Effector memory CD4-positive, alpha-beta T cell (primary cell): Measurements from ENCODE around the gene NFATC2IP.
A peak's percentile ranks its signal among the peaks of the same experiment; 100 is the strongest.
"Not testable (repeated sequence)": the region's sequence is repeated elsewhere in the genome, so short reads cannot be mapped to it uniquely, and the experiment has no call there.

Experiments
- DNase-seq, 3 donors: peaks; one replicate each; pipeline ENCODE4 v3.0.0-alpha.2; 2020
- H3K27ac ChIP-seq: 2 replicates; pipeline ENCODE4 v1.7.0; 2013; ENCODE audit warnings: mild to moderate bottlenecking, low read length, moderate library complexity; ENCODE audit not compliant: insufficient read depth, poor library complexity, severe bottlenecking
- H3K27me3 ChIP-seq: replicated peaks from 2 replicates; pipeline ENCODE4 v1.7.0; 2013; ENCODE audit warnings: mild to moderate bottlenecking, low read length; ENCODE audit not compliant: insufficient read depth, control insufficient read depth, poor library complexity, severe bottlenecking
- H3K36me3 ChIP-seq: 2 replicates; pipeline ENCODE4 v1.7.0; 2013; ENCODE audit warnings: mild to moderate bottlenecking, low read length, moderate library complexity; ENCODE audit not compliant: control insufficient read depth, insufficient read depth
- H3K4me1 ChIP-seq: 2 replicates; pipeline ENCODE4 v1.7.0; 2013; ENCODE audit warnings: low read length, mild to moderate bottlenecking; ENCODE audit not compliant: control insufficient read depth, insufficient read depth, poor library complexity, severe bottlenecking
- H3K4me3 ChIP-seq: 2 replicates; pipeline ENCODE4 v1.7.0; 2013; ENCODE audit warnings: low read length, low read depth, mild to moderate bottlenecking; ENCODE audit not compliant: insufficient read depth, poor library complexity, severe bottlenecking
- H3K9me3 ChIP-seq: 2 replicates; pipeline ENCODE4 v1.7.0; 2013; ENCODE audit warnings: mild to moderate bottlenecking, low read length, moderate library complexity; ENCODE audit not compliant: control insufficient read depth

NFATC2IP gene

GRCh38 chr16:28935924-28936783 lies 14.6 kb upstream of the NFATC2IP start:
- no peak overlapping the region for H3K27ac ChIP-seq
- H3K4me3 ChIP-seq: no peak overlapping the region
- H3K36me3 ChIP-seq: no peaks in the 10 kb centered on the region
- peak; percentile 71 to 77 (median 74) for DNase-seq
- no peaks in the 10 kb centered on the region for H3K9me3 ChIP-seq
- H3K4me1 ChIP-seq: peaks cover 12% of the 10 kb centered on the region
- no peaks in the 10 kb centered on the region for H3K27me3 ChIP-seq

- Histone ChIP-seq H3K27me3 (no peaks in the 10 kb centered on the region), H3K36me3 (no peaks in the 10 kb centered on the region), H3K4me3 (no peak overlapping the region), H3K4me1 (peaks cover 12% of the 10 kb centered on the region), H3K27ac (no peak overlapping the region), H3K9me3 (no peaks in the 10 kb centered on the region)
- no peak for DNase-seq
These were observed 14.0 kb upstream of the NFATC2IP start for GRCh38 chr16:28936784-28937155.

DNA sequence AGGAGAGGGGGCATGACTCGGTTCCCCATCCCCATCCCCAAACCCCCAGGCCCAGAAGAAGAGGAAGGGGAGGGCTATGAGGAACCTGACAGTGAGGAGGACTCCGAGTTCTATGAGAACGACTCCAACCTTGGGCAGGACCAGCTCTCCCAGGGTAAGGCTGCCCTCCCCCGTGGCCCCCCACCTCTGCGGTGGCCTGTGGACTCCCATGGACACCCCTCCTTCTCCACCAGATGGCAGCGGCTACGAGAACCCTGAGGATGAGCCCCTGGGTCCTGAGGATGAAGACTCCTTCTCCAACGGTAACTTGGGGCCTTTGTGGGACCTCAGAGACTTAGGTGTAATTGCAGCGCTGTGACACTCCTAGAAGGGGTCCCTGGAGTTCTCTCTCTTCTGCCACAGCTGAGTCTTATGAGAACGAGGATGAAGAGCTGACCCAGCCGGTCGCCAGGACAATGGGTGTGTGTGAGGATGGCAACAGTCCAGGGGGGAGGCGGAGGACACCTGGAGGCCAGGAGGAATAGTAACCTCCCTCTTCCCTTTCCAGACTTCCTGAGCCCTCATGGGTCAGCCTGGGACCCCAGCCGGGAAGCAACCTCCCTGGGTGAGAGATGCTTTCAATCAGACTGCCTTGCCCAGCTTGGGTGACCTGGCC lies 13.4 kb upstream of the NFATC2IP start:
- H3K27ac ChIP-seq: no peak overlapping the region
- DNase-seq: no peak
- H3K9me3 ChIP-seq: no peaks in the 10 kb centered on the region
- no peaks in the 10 kb centered on the region for H3K36me3 ChIP-seq
- H3K4me3 ChIP-seq: no peak overlapping the region
- peaks cover 12% of the 10 kb centered on the region for H3K4me1 ChIP-seq
- no peaks in the 10 kb centered on the region for H3K27me3 ChIP-seq

GRCh38 chr16:28938721-28939120 lies 12.0 kb upstream of the NFATC2IP start:
- no peaks in the 10 kb centered on the region for H3K36me3 ChIP-seq
- H3K9me3 ChIP-seq: no peaks in the 10 kb centered on the region
- H3K4me1 ChIP-seq: peaks cover 12% of the 10 kb centered on the region
- no peak for DNase-seq
- no peak overlapping the region for H3K27ac ChIP-seq
- no peaks in the 10 kb centered on the region for H3K27me3 ChIP-seq
- no peak overlapping the region for H3K4me3 ChIP-seq

DNA sequence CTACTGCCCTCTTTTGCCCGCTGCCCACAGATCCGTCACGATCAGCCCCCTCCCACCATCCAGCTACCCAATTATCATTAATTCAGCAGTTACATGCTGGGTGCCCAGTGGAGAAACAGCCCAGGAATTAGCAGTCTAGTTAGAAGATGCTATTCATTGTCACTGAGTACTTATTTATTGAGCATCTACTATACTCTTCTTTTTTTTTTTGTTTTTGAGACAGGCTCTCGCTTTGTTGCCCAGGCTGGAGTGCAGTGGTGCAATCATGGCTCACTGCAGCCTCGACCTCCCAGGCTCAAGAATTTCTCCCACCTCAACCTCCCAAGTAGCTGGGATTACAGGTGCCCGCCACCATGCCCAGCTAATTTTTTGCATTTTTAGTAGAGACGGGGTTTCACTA lies 10.9 kb upstream of the NFATC2IP start:
- H3K4me3 ChIP-seq, H3K36me3 ChIP-seq, H3K27ac ChIP-seq, H3K9me3 ChIP-seq, H3K27me3 ChIP-seq, DNase-seq: not testable (repeated sequence)
- peaks cover 12% of the 10 kb centered on the region for H3K4me1 ChIP-seq

DNA sequence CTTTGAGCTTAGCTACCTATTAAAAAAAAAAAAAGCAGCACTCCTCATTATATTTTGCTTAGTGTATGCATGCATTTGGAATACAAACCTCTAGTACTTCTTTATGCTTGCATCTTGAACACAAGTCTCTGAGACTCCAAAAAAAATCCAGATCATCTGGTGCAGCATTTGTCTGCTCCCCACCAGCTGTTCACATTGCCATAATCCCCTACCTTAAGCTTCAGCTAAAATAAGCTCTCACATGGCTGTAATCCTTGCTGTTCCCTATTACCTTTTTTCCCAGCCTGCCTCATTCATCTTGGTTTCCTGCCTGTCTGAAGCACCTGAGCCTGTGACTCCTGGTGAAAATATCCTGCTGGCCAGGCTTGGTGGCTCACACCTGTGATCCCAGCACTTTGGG lies 7.5 kb upstream of the NFATC2IP start:
- Histone ChIP-seq H3K27ac (no peak overlapping the region), H3K9me3 (no peaks in the 10 kb centered on the region), H3K27me3 (no peaks in the 10 kb centered on the region), H3K36me3 (no peaks in the 10 kb centered on the region), H3K4me1 (peaks cover 8% of the 10 kb centered on the region), H3K4me3 (no peak overlapping the region)
- no peak for DNase-seq

DNA sequence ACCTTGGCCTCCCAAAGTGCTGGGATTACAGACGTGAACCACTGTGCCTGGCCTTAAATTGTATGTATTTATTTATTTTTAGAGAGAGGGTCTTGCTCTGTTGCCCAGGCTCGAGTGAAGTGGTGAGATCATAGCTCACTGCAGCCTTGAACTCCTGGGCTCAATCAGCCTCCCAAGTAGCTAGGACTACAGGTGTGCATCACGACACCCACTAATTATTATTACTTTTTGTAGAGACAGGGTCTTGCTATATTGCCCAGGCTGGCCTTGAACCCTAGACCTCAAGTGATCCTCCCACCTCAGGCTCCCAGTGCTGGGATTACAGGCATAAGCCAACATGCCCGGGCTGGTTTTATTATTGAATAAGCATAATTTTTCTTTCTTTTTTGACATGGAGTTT lies 4.1 kb upstream of the NFATC2IP start:
- no peak overlapping the region for H3K27ac ChIP-seq
- DNase-seq: no peak
- peaks cover 15% of the 10 kb centered on the region for H3K4me1 ChIP-seq
- no peaks in the 10 kb centered on the region for H3K9me3 ChIP-seq
- H3K4me3 ChIP-seq: no peak overlapping the region
- no peaks in the 10 kb centered on the region for H3K27me3 ChIP-seq
- H3K36me3 ChIP-seq: no peaks in the 10 kb centered on the region

DNA sequence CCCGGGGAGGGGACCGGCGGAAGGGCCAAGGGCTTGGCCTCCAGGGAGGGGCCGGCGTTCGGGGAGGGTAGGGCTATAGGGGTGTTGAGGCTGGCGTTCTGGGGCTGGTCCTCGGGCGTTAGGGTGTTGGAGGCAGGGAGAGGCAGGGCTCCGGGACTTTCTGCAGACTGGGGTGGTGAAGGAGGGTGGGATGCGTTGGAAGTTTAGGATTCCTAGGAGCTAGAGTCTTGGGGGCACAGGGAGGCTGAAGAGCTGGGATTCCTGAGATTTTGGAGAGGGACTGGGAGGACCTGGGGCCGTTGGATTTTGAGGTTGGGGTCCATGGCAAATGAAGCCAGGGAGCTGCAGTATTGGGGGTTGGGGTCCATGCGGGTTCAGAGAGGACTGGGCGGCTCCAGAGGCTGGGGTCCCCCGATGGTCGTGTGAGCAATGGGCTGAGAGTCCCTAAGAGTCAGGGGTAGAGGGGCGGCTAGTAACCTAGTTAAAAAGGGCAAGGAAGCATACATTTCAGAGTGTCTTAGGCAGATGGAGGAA lies 740 bp downstream of the NFATC2IP start:
- Histone ChIP-seq H3K9me3 (no peaks in the 10 kb centered on the region), H3K27me3 (no peaks in the 10 kb centered on the region), H3K4me1 (peaks cover 12% of the 10 kb centered on the region), H3K4me3 (peak overlapping the region; percentile 90), H3K36me3 (peaks cover 29% of the 10 kb centered on the region), H3K27ac (peak overlapping the region; percentile 66)
- no peak for DNase-seq

DNA sequence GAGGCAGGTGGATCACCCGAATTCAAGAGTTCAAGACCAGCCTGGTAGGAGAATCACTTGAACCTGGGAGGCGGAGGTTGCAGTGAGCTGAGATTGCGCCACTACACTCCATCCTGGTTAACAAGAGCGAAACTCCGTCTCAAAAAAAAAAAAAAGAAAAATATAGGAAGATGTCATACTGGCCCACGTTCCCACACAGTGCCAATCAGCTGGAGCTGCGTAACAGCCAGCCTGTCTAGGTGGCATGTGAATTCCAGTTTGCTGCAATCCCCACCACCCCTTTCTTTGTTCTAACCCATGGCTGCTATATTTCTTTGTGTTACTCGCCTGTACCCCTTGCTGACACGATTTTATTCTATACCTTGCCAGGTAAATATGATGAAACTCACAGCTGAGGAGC lies 7.5 kb downstream of the NFATC2IP start:
- no peaks in the 10 kb centered on the region for H3K27me3 ChIP-seq
- peaks cover 69% of the 10 kb centered on the region for H3K36me3 ChIP-seq

DNA sequence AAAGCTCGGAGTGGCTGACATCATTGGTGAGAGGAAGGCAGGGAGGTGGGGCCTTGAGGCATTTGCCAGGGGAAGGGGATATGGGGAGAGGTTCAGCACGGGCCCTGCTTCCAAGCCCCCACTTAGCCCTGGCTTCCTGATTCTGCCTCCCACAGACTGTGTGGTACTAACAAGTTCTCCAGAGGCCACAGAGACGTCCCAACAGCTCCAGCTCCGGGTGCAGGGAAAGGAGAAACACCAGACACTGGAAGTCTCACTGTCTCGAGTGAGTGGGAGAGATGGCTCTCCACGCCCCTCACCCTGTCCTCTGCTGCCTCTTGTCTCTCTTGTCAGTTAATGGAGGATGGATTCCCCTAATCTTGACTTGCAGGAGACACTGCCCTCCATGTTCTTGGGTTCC lies 8.1 kb downstream of the NFATC2IP start:
- Histone ChIP-seq H3K4me1 (no peaks in the 10 kb centered on the region), H3K27me3 (no peaks in the 10 kb centered on the region), H3K9me3 (no peaks in the 10 kb centered on the region), H3K27ac (no peak overlapping the region), H3K36me3 (peaks cover 72% of the 10 kb centered on the region), H3K4me3 (no peak overlapping the region)
- no peak for DNase-seq

More for the DNA sequence above, 7.5 kb downstream of the NFATC2IP start:
- Histone ChIP-seq H3K9me3 (no peaks in the 10 kb centered on the region), H3K27ac (no peak overlapping the region), H3K4me3 (no peak overlapping the region), H3K4me1 (no peaks in the 10 kb centered on the region)
- no peak for DNase-seq
